T-helper 9 cell (primary cell): Measurements from ENCODE around the gene BCL2A1.
"Not testable (repeated sequence)": the region's sequence is repeated elsewhere in the genome, so short reads cannot be mapped to it uniquely, and the experiment has no call there.

Source experiments
- DNase-seq: peaks from one replicate; pipeline ENCODE4 v3.0.0-alpha.2; 2020
- total RNA-seq, 2 donors: gene quantifications; one replicate each; lab custom pipeline; 2026; lab: John Stamatoyannopoulos, UW

Gene BCL2A1
- total RNA-seq = 7.4 to 24.4 reads per million in 2 donors

DNA sequence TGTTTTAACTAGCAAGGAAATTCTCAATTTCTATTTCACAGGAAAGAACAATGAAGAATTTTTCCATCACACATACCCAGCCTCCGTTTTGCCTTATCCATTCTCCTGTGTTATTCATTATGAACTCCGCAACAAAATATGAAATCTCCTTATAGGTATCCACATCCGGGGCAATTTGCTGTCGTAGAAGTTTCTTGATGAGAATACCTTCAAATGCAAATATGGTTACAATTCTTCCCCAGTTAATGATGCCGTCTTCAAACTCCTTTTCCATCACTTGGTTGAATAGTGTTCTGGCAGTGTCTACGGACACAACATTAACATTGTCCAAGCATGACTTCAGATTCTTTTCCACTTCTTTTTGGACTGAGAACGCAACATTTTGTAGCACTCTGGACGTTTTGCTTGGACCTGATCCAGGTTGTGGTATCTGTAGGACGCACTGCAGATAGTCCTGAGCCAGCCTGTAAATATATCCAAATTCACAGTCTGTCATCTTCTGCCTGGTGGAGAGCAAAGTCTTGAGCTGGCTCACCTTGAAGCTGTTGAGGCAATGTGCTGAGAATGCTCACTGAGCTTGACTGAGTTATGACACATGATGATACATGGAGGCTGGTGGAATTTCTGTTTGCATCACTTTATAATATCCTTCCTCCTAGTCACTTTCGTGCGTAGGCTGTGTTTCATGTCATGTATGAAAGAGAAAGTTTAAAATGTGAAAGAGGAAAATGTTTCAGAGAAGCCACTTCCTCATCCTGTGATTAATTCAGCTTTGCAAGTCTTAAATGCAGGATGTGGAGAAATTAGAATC is at the start of gene BCL2A1:
Gene BCL2A1 (minus strand): TSS at position 573 of the 811 bp plus-strand sequence. CDS start 77 bp downstream, at position 496.
- DNase-seq = peak; percentile 12

DNA sequence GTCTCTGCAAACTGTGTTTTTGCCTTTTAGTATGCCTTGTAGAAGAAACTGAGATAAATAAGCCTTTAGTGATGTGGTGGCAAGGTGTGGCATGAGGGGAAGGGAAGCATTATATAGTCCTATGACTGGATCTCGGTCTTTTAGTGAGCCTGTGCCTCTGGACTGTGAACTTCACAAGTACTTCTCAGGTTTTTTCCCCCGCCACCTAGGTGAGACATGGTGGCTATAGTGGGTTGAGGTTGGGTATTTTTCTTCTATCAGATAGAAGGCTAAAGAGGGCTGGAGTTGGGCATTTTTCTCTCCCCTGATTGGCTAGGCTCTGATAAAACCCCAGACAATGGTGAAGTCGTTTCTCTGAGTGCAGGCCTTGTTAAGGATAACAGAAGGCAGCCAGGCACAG is 49.7 kb upstream of the BCL2A1 start:
- no peak for DNase-seq

- not testable (repeated sequence) for DNase-seq
Observed at GRCh38 chr15:80020149-80020548, 49.2 kb upstream of the BCL2A1 start.

DNA sequence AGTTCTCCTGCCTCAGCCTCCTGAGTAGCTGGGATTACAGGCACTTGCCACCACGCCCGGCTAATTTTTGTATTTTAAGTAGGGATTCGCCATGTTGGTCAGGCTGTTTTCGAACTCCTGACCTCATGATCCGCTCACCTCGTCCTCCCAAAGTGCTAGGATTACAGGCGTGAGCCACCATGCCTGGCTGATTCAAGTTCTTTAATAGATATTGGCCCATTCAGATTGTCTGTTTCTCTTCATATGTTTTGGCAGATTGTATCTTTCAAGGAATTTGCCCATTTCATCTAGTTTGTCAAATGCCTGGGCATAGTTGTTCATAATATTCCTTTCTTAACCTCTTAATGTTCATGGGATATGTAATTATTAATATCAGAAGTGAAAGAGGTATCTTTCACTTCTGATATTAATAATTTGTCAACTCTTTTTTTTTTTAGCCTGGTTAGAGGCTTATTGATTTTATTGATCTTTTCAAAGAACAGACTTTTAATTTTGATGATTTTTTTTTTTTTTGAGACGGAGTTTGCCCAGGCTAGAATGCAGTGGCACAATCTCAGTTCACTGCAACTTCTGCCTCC is 48.3 kb upstream of the BCL2A1 start:
- no peak for DNase-seq

DNA sequence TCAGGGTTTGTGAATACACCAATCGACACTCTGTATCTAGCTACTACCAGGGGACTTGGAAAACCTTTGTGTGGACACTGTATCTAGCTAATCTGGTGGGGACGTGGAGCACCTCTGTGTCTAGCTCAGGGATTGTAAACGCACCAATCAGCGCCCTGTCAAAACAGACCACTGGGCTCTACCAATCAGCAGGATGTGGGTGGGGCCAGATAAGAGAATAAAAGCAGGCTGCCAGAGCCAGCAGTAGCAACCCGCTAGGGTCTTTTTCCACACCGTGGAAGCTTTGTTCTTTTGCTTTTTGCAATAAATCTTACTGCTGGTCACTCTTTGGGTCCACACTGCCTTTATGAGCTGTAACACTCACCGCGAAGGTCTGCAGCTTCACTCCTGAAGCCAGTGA is 46.1 kb upstream of the BCL2A1 start:
- DNase-seq = not testable (repeated sequence)

DNA sequence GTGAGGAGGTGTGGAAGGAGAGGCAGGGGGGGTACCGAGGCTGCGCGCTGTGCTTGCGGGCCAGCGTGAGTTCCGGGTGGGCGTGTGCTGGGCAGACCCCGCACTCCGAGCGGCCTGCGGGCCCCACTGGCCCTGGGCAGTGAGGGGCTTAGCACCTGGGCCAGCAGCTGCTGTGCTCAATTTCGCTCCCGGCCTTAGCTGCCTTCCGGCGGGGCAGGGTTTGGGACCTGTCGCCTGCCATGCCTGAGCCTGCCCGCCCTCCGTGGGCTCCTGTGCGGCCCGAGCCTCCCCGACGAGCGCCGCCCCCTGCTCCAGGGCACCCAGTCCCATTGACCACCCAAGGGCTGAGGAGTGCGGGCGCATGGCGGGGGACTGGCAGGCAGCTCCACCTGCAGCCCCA is 45.5 kb upstream of the BCL2A1 start:
- not testable (repeated sequence) for DNase-seq

- DNase-seq = no peak
Observed at GRCh38 chr15:80015156-80015555, 44.2 kb upstream of the BCL2A1 start.

- not testable (repeated sequence) for DNase-seq
Observed at GRCh38 chr15:80014186-80014585, 43.2 kb upstream of the BCL2A1 start.

DNA sequence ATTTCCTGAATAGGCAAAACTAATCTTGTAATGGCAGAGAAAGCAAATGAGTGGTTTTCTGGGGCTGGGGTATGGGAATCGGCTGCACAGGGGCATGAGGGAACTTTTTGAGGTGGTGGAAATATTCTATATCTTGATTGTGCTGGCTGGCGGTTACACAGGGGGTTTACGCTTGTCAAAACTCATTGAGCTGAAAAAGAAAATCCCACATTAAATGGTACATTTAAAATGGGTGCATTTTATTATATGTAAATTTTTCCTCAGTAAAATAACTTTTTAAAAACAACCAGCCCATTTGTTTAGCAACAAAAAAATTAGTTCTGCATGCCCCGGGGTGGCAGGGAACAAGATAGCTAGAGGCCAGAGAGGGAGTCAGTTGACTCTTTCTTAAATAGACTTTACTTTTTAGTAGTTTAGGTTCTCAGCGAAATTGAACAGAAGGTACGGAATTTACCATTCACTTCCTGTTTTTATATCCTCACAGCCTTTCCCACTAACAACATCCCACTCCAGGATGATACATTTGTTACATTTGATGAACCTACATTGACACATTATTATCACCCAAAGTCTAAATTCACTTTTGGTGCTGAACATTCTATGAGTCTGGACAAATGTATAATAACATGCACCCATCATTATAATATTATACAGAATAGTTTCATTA is 41.2 kb upstream of the BCL2A1 start:
- DNase-seq = no peak

DNA sequence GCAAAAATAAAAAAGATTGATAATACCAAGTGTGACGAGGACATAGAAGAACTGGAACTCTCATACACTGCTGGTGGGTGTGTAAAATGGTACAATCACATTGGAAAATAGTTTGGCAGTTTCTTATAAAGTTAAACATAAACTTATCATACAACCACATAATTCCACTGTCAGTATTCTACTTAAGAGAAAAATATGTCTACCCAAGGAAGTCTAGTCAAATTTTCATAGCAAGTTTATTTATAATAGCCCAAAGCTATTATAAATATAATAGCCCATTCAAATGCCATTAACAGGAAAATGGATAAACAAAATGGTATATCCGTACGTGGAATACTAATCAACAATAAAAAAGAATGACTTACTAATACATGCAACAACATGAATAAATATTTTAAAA is 40.6 kb upstream of the BCL2A1 start:
- no peak for DNase-seq

DNA sequence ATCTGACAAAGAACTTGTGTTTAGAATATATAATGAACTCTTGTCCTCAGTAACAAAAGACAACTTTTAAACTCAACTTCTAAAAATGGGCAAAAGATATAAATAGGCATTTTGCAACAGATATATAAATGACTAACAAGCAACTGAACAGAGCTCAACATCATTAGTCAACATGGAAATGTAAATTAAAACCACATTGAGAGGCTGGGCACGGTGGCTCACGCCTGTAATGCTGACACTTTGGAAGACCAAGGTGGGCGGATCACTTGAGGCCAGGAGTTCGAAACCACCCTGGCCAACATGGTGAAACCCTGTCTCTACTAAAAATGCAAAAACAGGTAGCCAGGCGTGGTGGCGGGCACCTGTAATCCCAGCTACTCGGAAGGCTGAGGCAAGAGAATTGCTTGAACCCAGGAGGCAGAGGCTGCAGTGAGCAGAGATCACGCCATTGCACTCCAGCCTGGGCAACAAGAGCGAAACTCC is 40.1 kb upstream of the BCL2A1 start:
- not testable (repeated sequence) for DNase-seq

GRCh38 chr15:80010131-80010673 is 39.2 kb upstream of the BCL2A1 start:
- no peak for DNase-seq

GRCh38 chr15:80007532-80007931 is 36.5 kb upstream of the BCL2A1 start:
- no peak for DNase-seq

- DNase-seq = no peak
Observed at GRCh38 chr15:80006946-80007345, 36.0 kb upstream of the BCL2A1 start.

GRCh38 chr15:80003934-80004472 is 33.0 kb upstream of the BCL2A1 start:
- DNase-seq = no peak

DNA sequence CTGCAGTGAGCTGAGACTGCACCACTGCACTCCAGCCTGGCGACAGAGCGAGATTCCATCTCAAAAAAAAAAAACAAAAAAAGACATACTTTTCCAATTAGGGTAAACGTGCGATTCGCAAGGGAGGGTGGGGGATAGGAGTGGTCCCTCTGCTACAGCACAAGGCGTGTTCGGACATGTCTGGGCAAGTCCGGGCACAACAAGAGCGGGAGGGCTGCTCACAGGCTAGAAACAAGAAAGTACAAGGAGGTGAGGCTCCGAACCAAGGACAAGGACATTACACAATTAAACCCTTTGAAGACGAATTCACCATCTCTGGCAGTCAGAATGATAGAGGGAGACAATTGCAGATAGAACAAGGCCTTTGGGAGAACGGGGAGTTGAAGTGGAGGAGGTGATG is 32.2 kb upstream of the BCL2A1 start:
- DNase-seq = no peak

- DNase-seq = no peak
Observed at GRCh38 chr15:80002267-80002666, 31.3 kb upstream of the BCL2A1 start.

GRCh38 chr15:79994615-79995014 is 23.6 kb upstream of the BCL2A1 start:
- DNase-seq = no peak

DNA sequence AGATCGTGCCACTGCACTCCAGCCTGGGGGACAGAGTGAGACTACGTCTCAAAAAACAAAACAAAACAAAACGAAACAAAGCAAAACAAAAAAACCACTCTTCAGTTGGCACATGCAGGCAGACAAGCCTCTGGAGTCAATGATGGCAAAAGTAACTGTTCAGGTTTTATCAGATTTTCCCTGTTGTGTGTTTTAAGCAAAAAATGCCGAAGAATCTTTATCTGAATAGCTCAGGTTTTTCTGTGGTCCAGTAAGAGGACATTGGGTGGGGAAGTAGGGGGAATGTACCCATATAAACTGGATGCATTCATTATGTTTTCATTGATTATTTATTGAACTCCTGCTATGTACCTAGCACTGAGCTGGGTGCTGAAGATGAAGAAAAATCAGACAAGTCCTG is 20.8 kb upstream of the BCL2A1 start:
- DNase-seq = no peak

DNA sequence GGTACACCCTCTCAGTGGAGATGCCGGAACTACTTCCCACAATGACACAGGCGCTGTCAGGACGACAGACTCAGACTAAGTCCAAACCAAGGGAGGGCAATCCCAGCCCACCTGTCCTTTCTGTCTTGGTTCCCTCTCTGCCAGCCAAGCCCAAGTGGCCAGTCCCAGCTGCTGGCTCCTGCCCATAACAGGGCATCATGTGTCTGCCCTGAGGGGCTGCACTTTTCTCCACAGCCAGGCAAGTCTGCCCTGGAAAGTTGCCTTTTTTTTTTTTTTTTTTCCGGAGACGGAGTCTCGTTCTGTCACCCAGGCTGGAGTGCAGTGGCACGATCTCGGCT is 20.0 kb upstream of the BCL2A1 start:
- no peak for DNase-seq

DNA sequence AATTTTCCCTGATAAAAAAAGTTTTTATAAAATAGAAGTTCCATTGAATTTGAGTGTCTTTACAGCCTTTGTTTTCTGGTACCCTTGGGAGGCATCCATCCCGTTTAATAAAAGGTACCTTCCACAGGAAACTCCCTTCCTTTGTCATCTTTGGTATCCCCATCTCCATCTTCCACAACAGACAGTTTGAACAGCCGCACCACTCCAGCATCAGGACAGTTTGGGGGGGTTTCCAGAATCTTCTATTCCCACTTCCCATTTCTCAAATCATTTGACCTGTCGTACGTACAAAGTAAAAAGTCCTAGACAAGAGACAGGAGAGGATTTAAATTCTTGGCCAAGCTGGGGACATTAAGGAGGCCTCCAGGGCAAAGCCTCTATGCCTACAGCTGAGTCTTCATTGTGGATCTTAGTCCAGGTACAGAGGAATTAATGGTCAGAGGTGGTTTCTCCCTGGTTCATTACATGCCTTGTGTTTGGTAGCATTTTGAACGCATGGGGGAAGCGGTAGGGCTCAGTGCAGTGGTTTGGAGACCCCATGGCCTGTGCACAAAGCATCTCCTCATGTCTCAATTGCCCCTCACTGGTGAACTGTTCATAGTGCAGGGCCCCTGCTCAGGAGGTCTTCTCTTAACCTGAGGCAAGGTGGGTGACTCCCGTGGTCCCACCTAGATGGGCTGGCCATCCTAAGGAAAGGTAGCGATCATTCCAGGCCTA is 19.4 kb upstream of the BCL2A1 start:
- DNase-seq = no peak

DNA sequence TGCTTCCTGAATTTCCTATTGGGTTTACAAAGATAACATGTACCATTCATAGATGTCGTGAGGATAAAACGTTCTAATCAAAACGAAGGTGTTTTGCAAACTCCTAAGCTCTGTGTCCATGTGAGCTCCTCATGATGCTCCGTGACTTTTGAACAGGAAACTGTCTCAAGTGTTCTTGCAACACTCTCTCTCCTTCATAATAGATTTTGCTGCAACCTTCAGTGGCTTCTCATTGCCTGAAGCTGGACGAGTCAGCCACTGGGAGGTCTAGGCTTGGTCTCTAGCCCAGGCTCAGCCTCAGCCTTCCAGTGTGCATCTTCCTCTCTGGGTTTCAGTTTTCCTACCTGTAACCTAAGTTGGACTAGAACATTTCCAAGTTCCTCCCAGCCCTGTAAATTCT is 18.7 kb upstream of the BCL2A1 start:
- no peak for DNase-seq

- DNase-seq = no peak
Observed at GRCh38 chr15:79989183-79989582, 18.2 kb upstream of the BCL2A1 start.
